LNCAP (cell line): ENCODE measurements around the gene SMIM20.

ENCODE experiments used
- CTCF ChIP-seq: fragments of 450-650 bp; IDR thresholded peaks from 2 replicates; pipeline ENCODE4 v1.5.1; 2017; ENCODE audit warnings: mild to moderate bottlenecking

The SMIM20 gene

DNA sequence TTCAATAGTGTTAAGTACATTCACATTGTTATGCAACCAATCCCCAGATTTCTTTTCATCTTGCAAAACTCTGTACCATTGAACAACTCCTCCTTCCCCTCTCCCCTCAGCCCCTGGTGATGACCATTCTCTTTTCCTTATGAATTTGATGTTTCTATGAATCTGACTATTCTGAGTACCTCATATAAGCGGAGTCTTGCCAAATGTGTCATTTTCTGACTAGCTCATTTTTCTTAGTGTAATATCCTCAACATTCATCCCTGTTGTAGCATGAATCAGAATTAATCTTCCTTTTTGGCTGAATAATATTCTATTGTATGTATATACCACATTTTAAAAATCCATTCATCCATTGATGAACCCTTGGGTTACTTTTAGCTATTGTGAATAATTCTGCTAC, 34.0 kb downstream of the SMIM20 start:
- TF ChIP-seq CTCF = no peak

- no peak for TF ChIP-seq CTCF
Measured at GRCh38 chr4:25949173-25949748, 35.2 kb downstream of the SMIM20 start.

- TF ChIP-seq CTCF = no peak
Measured at GRCh38 chr4:25949994-25950393, 36.0 kb downstream of the SMIM20 start.

DNA sequence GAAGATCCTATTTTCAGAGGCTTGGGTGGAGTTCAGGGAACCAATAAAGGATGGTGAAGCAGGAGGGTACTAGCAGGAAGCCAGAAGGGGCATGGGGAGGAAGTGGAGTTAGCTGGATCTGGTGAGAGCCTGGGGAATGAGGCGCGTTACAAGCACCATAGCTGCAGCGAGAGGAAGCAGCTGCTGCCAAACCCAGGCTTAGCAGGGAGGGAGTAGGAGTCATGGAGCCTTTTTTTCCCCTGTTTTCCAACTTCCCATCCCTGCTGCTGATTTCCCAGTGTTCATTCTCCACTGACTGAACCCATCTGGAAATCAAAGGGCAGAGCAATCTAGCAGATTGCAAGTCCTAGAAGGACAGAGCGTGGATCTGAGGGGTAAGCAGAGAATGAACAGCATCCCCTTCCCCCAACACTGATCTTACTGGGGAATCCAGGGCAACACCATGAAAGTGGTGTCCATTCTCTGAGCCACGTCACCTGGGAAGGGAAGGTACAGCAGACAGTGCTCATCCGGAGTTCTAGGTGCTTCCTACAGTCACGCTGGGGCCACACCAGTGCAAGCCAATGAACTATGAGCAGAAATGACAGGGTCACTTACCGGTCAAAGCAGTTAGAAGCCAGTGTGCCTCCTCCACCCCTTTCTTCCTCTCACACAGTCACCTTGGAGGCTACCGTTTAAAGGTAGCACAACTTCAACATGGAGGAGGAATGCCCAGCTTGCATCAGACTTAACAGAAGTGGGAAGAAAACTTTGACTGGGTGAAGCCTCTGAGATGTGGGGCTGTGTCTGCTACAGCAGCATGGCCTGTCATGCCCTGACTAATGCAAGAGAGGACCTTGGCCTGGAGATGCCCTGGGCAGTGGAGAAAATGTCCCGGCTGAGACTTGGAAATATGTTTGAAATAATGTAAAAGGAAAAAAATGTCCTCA, 36.7 kb downstream of the SMIM20 start:
- TF ChIP-seq CTCF = no peak

GRCh38 chr4:25951390-25951952, 37.5 kb downstream of the SMIM20 start:
- no peak for TF ChIP-seq CTCF

GRCh38 chr4:25953740-25954139, 39.7 kb downstream of the SMIM20 start:
- no peak for TF ChIP-seq CTCF

- no peak for TF ChIP-seq CTCF
Measured at GRCh38 chr4:25954293-25954904, 40.4 kb downstream of the SMIM20 start.
